GM12874 (cell line): ENCODE measurements around the gene PCDHA9.

Experiments used
- CTCF ChIP-seq: IDR thresholded peaks from 2 replicates; pipeline ENCODE4 v1.5.1; 2011; ENCODE audit warnings: low read depth, mild to moderate bottlenecking, control low read depth, low read length, moderate library complexity; ENCODE audit not compliant: insufficient read depth

The PCDHA9 gene

GRCh38 chr5:140835622-140836510 lies 12.3 kb upstream of the PCDHA9 start:
- TF ChIP-seq CTCF = no peak

GRCh38 chr5:140840978-140841962 lies 6.9 kb upstream of the PCDHA9 start, which contains the start of gene PCDHA8:
PCDHA8 (plus strand) TSS chr5:140841187; CDS start chr5:140841322, 135 bp downstream.
- TF ChIP-seq CTCF = 0 out of 2 replicates have a peak, but pooled peaks have one; percentile 22

- TF ChIP-seq CTCF = no peak
Observed at GRCh38 chr5:140842798-140843733, 5.1 kb upstream of the PCDHA9 start.

- TF ChIP-seq CTCF = no peak
Observed at GRCh38 chr5:140855772-140856674, 7.8 kb downstream of the PCDHA9 start, which contains the start of gene PCDHA10. PCDHA10 (plus strand) TSS chr5:140855897; CDS start chr5:140856049, 152 bp downstream.

- no peak for TF ChIP-seq CTCF
Observed at GRCh38 chr5:140857177-140857986, 9.2 kb downstream of the PCDHA9 start.

GRCh38 chr5:140857987-140858240 lies 9.7 kb downstream of the PCDHA9 start:
- no peak for TF ChIP-seq CTCF
